Sigmoid colon (tissue), 3 donors: ENCODE measurements around the gene S100A1.

ENCODE experiments used
- CTCF ChIP-seq, 4 experiments: fragments of 450-650 bp in 3 of 4; fragments of 200-600 bp in 1 of 4; IDR thresholded peaks; one replicate each; pipeline ENCODE4 v1.5.1; 2016 to 2019; ENCODE audit warnings: antibody characterized with exemption in 4 of 4, mild to moderate bottlenecking in 3 of 4, moderate library complexity in 2 of 4
- POLR2A ChIP-seq, 2 donors: fragments of 450-650 bp; IDR thresholded peaks; one replicate each; pipeline ENCODE4 v1.6.1; 2016; ENCODE audit warnings: antibody characterized with exemption in 2 of 2, mild to moderate bottlenecking in 2 of 2, moderate library complexity in 2 of 2

DNA sequence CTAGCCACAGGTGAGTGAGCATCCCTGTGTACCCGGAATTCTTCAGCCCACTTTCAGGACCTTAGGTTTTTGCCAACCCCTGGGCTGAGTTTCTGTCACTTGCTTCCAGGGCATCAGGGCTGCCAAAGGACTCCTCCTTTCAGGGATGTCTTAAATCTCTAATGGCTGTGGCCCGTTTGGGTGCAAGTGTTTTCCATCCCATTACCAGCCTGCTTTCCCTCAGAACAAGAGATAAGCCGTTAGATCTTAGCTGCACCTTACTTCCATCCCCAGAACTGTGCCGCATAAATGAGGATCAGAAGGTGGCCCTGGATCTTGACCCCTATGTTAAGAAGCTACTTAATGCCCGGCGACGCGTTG, 30.9 kb downstream of the S100A1 start:
- TF ChIP-seq POLR2A (IDR thresholded peaks at IDR 0.05) (no peak), CTCF (IDR thresholded peaks at IDR 0.05) (no peak)
